ENCODE measurements around the gene CSNK2B. TPM values are rescaled to one million over a fixed set of nuclear protein-coding genes. Genes with fewer than 3 reads are reported as not detected.

CSNK2B gene
- total and polyA plus RNA-seq, 9 of the 15 experiments (the other 6 are each of a cell fraction or from before 2014, with no cell fraction given) = 120 to 1,126 (median 529) TPM

GRCh38 chr6:31700740-31701401 lies 35.0 kb downstream of the CSNK2B start:
- BruUV-seq (replicated peaks) = no TSS peak
- Histone ChIP-seq H2AFZ (ENCODE audit: low read depth, low read length) (no peak overlapping the region), H3K4me3 (no peak overlapping the region), H3K4me2 (ENCODE audit: insufficient read depth, low read length) (peak overlapping the region; percentile 87), H3K27me3 (ENCODE audit: control insufficient read depth in 2 of 2, insufficient read depth in 2 of 2, low read length in 2 of 2) (no peaks in the 10 kb centered on the region), H3K36me3 (ENCODE audit: control insufficient read depth, insufficient read depth, low read length) (peaks cover 54% of the 10 kb centered on the region), H3K9ac (ENCODE audit: insufficient read depth in 1 of 2, low read depth in 2 of 2, low read length in 2 of 2) (peak overlapping the region; percentile 32 to 93; a peak in 2 of 4 replicates), H4K20me1 (replicated peaks; ENCODE audit: control insufficient read depth, insufficient read depth, low read length) (no peaks in the 10 kb centered on the region; the same call in 1 of the 2 replicates), H3K9me3 (replicated peaks; ENCODE audit: control insufficient read depth, insufficient read depth, low read depth, low read length) (no peaks in the 10 kb centered on the region), H3K79me2 (ENCODE audit: control insufficient read depth, insufficient read depth, low read length) (peaks cover 54% of the 10 kb centered on the region), H3K9me1 (ENCODE audit: control insufficient read depth, insufficient read depth, low read length) (peaks cover 5% of the 10 kb centered on the region), H3K27ac (ENCODE audit: extremely low read depth, low read depth, low read length) (peak overlapping the region; percentile 14; the same call in 1 of the 3 replicates), H3K4me1 (replicated peaks in 1 of 2; ENCODE audit: control insufficient read depth in 2 of 2, insufficient read depth in 2 of 2, low read length in 2 of 2) (peaks cover 15 to 22% of the 10 kb centered on the region in 2 experiments)
- no peak for ATAC-seq
- WGBS (ENCODE audit: insufficient coverage, low coverage, missing lambda C conversion rate) = 73% methylated on average over 5 of the region's 5 CpGs
- no peak for DNase-seq (ENCODE audit: extremely low read depth in 1 of 4, low spot score in 3 of 4)
- intact Hi-C loops (cut with micrococcal nuclease) = no loop called here
- ChIA-PET CTCF (ENCODE audit: low intra/inter-chr PET ratio) (no interaction called here), POLR2A (interaction anchor here (0.6 to 9.7 kb wide), 6 partner anchors 9 to 38 kb away, joined by 3 to 158 read pairs (median 11); partner anchors contain the start of genes CSNK2B, GPANK1 and MSH5)
- in situ Hi-C loops (cut with MboI) = no loop called here
- no peak for FAIRE-seq
- TF ChIP-seq ETS1 (conservative IDR thresholded peaks at IDR 0.05; ENCODE audit: control insufficient read depth, low read depth, low read length) (no peak), STAT5B (CRISPR knock-in tag; IDR thresholded peaks at IDR 0.05) (no peak), CEBPB (tag; IDR thresholded peaks at IDR 0.05) (no peak), TSHZ1 (CRISPR knock-in tag; IDR thresholded peaks at IDR 0.05) (no peak), CSDE1 (IDR thresholded peaks at IDR 0.05) (peak in 1 of 2 experiments; percentile 37; a peak in 1 of 4 replicates), HDGF (IDR thresholded peaks at IDR 0.05) (peak; percentile 93), ZBTB49 (CRISPR knock-in tag; IDR thresholded peaks at IDR 0.05; ENCODE audit: borderline replicate concordance) (0 out of 2 replicates have a peak, but pooled peaks have one; percentile 26), NFXL1 (CRISPR knock-in tag; IDR thresholded peaks at IDR 0.05) (no peak), ZBTB7A (IDR thresholded peaks at IDR 0.05; ENCODE audit: borderline replicate concordance, control insufficient read depth, low read depth, low read length) (no peak), SREBF1 (IDR thresholded peaks at IDR 0.05; ENCODE audit: borderline replicate concordance, low read depth, low read length) (0 out of 2 replicates have a peak, but pooled peaks have one; percentile 23), HINFP (tag; conservative IDR thresholded peaks at IDR 0.05; ENCODE audit: low read depth) (no peak), IRF2 (CRISPR knock-in tag; IDR thresholded peaks at IDR 0.05) (peak; percentile 60; the same call in 1 of the 2 replicates)
